ENCODE measurements around the gene SLC1A4.
"Not testable (repeated sequence)": the region's sequence is repeated elsewhere in the genome, so short reads cannot be mapped to it uniquely, and the experiment has no call there.

The SLC1A4 gene

GRCh38 chr2:65025453-65026123 lies 36.4 kb downstream of the SLC1A4 start:
- no peak for DNase-seq (ENCODE audit: low read depth in 4 of 4, low spot score in 1 of 4)

DNA sequence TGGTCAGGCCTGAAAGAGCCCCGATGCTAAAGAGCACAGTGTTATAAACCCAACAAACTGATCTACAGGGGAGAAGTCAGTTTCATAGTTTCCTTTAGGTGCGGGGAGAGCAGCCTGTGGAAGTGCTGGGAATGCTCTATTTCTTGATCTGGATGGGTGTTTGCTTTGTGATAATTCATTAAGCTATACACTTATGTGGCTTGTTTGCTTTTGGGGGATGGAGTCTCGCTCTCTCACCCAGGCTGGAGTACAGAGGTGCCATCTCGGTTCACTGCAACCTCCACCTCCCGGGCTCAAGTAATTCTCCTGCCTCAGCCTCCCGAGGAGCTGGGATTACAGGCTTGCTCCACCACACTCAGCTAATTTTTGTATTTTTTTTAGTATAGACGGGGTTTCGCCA lies 37.0 kb downstream of the SLC1A4 start:
- no peak for DNase-seq (ENCODE audit: low read depth in 4 of 4, low spot score in 1 of 4)

DNA sequence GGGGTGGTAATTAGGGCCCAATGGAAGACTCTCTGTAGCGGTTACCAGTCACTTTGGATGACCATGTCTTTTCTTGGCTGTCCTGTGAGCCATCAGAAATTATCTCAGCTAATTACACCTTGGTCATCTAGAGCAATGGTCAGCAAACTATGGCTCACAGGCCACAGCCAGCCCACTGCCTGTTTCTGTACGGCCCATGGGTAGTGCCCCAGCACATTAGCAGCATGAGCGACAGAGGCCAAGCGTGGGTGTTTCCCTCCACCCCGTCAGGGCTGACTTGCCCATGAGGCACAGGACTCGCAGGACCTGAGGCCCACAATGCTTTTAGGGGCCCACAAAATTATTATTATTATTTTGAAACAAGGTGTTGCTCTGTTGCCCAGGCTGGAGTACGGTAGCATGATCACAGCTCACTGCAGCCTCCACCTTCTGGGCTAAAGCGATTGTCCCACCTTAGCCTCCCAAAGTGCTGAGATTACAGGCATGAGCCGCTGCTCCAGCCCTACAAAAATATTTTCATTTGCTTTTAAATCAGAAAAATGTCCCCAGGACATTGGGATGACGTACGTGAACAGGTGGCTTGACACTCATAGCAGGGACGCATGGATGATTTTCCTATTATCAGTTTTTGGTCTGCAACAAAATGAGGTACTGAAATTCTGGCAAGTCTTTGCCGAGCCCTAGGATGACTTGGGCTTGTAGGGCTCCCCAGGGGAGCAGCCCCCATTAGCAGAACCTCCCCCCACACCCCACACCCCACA lies 37.7 kb downstream of the SLC1A4 start:
- DNase-seq (ENCODE audit: low read depth in 4 of 4, low spot score in 1 of 4), result no peak

- no peak for DNase-seq (ENCODE audit: low read depth in 4 of 4, low spot score in 1 of 4)
These were observed 38.5 kb downstream of the SLC1A4 start for GRCh38 chr2:65027616-65028244.

- DNase-seq (ENCODE audit: low read depth in 4 of 4, low spot score in 1 of 4), result no peak
These were observed 41.5 kb downstream of the SLC1A4 start for GRCh38 chr2:65030476-65031332.

- DNase-seq (ENCODE audit: low read depth in 4 of 4, low spot score in 1 of 4), result no peak
These were observed 42.3 kb downstream of the SLC1A4 start for GRCh38 chr2:65031341-65032018.

DNA sequence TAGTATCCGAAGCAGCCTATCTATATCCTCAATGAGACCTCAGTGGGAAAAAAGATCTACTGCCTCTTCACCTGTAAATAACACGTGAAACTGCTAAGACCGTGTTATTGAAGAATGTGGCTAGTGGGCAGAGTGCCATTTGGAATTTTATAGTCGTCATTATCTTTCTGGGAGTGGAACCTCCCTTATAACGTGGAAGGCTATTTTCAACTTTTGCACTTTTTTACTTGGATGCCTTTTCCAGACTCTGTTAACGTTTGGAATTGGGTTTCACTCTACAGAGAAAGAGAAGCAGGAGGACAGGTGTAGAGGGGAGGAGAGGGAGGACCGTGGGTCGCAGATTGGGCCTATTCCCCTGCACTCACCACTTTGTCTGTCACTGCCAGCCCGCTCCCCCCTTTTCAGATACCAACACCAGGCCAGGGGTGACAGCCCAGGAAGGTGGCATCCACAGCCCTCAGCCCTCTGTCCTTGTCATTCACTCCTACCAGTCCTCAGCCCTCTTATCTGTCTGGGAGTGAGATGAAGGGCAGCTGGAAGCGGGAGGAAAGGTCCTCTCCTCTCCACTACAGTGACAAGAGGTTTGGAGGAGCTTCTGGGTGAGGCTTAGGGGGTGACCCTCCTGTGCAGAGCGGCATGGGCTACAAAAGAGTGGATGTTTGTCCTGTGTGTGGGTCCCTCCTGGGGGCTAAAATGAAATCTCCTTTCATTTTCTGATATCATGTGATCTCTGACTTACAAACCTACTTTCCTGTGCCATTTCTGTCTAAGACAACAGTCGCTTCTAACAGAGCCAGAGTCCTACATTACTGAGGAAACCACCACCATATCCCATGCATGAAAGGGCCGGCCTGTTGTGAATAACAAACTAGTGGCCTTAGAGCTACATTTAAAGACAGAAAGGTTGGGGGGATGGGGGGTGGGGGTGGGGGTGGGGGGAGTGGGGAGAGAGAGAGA lies 43.1 kb downstream of the SLC1A4 start:
- no peak for DNase-seq (ENCODE audit: low read depth in 4 of 4, low spot score in 1 of 4)

DNA sequence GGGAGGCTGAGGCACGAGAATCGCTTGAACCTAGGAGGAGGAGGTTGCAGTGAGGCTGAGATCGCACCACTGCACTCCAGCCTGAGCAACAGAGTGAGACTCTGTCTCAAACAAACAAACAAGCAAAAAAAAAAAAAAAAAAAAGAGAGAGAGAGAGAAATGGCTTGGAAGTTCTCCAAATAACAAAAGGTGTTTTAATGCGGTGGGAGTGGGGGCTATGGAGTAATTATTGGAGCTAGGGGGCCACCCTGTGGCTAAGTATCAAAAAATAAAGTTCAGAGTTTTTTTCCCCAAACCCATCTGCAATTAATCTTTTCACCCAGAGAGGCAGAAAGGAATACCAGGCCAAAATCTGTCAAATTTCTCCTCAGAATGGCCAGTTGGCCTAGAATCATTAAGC lies 44.0 kb downstream of the SLC1A4 start:
- DNase-seq (ENCODE audit: low read depth in 4 of 4, low spot score in 1 of 4), result no peak

DNA sequence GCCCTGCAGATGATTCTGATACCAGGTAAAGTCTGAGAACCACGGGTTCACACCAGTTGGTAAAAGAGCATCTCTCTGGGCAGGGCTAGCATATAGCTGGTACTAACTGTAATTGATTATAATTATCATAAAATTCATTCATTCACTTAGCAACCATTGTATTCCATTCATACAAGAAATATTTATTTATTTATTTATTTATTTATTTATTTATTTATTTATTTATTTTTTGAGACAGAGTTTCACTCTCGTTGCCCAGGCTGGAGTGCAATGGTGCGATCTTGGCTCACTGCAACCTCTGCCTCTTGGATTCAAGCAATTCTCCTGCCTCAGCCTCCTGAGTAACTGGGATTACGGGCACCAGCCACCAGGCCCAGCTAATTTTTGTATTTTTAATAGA lies 44.5 kb downstream of the SLC1A4 start:
- DNase-seq (ENCODE audit: low read depth in 4 of 4, low spot score in 1 of 4), result not testable (repeated sequence)

GRCh38 chr2:65035351-65035943 lies 46.2 kb downstream of the SLC1A4 start:
- no peak for DNase-seq (ENCODE audit: low read depth in 4 of 4, low spot score in 1 of 4)

GRCh38 chr2:65037178-65037577 lies 48.0 kb downstream of the SLC1A4 start:
- no peak for DNase-seq (ENCODE audit: low read depth in 4 of 4, low spot score in 1 of 4)

GRCh38 chr2:65039640-65040039 lies 50.4 kb downstream of the SLC1A4 start:
- no peak for DNase-seq (ENCODE audit: low read depth in 4 of 4, low spot score in 1 of 4)

GRCh38 chr2:65040400-65041261 lies 51.4 kb downstream of the SLC1A4 start:
- DNase-seq (ENCODE audit: low read depth in 4 of 4, low spot score in 1 of 4), result peak; percentile 43 to 63 (median 48)

GRCh38 chr2:65043001-65043400 lies 53.8 kb downstream of the SLC1A4 start:
- no peak for DNase-seq (ENCODE audit: low read depth in 4 of 4, low spot score in 1 of 4)

DNA sequence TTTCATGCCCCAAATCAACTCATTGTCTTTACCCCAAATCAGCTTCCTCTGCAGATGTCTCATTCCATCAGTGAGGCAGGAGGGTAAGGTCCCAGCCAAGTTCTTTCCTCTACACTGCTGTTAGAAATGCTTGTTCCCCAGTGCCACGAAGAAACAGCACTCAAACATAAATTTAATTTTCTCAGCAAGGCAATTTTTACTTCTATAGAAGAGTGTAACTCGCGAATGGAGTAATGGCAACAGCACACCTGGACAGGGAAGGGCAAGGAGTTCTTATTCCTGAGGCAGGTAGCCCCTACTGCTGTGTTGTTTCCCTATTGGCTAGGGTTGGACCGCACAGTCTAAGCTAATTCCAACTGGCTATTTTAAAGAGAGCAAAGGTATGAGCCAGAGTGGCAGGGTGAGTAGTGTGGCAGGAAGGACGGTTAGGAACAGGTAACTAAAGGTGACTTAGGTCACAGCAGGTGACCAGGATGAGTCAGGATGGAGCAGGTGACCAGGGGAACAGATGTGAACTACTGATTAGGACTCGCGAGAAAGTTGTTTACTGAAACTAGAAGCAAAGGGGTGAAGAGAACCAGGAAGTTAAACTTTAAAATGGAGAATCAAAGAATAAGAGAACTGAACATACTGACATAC lies 55.0 kb downstream of the SLC1A4 start:
- DNase-seq (ENCODE audit: low read depth in 4 of 4, low spot score in 1 of 4), result no peak

DNA sequence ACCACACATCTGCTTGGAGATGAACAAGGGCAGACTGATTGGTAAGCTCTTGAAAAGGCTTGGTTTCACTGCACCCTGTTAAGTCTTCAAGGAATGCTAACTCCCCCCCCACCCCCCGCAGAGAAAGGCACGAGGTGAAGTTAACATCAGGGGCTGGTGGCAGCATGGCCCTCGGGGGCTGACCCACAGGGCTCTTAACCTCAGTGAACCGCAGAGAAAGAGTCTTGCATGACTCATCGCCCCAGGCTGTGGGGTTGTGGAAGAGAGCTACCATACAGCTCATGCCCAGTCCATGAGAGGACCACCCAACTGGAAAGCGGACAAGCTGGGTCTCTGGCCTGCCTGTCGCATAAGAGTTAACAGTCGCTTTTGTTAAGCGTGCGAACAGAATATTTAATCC lies 56.5 kb downstream of the SLC1A4 start:
- no peak for DNase-seq (ENCODE audit: low read depth in 4 of 4, low spot score in 1 of 4)

DNA sequence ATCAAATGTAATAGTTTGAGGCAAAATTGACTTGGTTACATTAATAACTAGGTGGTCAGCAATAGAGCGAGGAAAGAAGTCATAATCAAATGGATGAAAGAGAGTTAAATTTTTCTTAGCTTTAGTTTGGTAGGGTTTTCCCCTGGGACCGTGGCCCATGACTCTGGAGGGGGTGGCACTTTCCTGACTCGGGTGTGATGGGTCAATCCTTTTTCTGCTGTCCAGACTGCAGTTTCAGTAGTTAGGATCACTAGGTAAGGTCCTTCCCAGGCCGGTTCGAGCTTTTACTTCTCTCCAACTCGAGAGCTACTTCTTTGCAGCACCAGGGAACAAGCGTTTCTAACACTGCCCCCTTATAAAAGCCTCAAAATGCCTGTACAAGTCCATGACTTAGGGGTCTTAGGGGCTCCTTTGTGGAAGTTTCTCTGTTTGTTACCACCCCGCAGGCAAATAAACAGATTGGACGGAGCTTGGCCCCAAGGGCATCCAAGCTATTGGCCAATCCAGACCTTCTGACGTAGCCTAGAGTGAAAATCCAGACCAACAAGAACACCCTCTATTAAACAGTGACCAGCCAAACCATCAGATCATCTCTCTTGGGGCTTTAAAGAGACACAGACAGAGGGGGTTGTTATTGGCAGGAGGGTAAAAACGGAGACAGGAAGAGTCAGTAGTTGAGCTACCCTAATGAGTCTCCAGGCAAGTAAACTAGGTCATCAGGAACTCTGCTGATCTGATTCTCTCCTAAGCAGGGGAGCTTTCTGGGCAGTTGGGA lies 57.6 kb downstream of the SLC1A4 start:
- no peak for DNase-seq (ENCODE audit: low read depth in 4 of 4, low spot score in 1 of 4)
